GM12872 (cell line): ENCODE results near the gene UBTD1.

Experiments
- CTCF ChIP-seq: IDR thresholded peaks from 3 replicates; pipeline ENCODE4 v1.5.1; 2011; ENCODE audit warnings: low read depth, mild to moderate bottlenecking, low read length, moderate library complexity; ENCODE audit not compliant: insufficient read depth

Gene UBTD1

GRCh38 chr10:97499561-97500296, 1.0 kb downstream of the UBTD1 start:
- TF ChIP-seq CTCF: no peak

DNA sequence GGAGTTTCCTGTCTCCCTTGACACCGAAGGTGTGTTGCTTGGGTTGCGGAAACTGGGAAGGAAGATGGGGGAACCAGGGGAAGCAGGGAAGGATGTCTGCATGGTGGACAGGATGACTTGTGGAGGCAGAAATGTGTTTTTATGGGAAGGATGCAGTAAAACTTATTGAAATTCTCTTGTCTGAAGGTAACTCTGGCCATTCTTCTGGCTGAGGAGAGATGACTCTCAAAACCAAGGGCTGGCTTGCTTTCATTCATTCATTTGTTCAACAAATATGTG, 1.5 kb downstream of the UBTD1 start:
- TF ChIP-seq CTCF: no peak

- no peak for TF ChIP-seq CTCF
Measured at GRCh38 chr10:97502916-97503315, 4.2 kb downstream of the UBTD1 start.

- no peak for TF ChIP-seq CTCF
Measured at GRCh38 chr10:97503406-97503805, 4.7 kb downstream of the UBTD1 start.

GRCh38 chr10:97505152-97505551, 6.4 kb downstream of the UBTD1 start:
- TF ChIP-seq CTCF: no peak

DNA sequence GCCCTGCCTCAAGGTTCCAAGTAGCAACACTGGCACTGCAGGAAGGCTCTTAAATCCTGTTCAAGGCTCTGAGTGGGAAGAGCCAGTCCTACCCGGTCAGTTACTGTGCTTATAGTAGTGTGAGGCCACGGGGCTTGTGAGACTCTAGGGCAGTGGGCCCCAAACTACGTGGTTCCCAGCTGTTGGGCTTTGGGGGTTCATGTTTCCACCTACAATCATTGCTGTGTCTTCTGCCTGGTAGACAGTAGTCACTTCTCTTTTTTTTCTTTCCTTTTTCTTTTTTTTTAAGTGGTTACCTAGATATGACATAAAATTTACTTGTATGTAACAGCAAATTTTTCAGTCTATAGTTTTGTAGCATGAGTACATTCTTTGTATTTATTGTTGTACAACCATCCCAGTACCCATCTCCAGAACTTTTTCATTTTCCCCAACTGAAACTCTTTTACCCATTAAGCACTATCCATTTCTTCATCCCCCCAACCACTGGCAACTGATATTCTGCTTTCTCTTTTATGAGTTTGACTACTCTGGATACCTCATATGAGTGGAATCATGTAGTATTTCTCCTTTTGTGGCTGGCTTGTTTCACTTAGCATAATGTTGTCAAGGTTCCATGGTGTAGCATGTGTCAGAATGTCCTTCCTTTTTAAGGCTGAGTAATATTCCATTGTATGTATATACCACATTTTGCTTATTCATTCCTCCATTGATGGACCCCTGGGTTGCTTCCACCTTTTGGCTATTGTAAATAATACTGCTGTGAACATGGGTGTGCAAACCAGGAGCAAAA, 7.7 kb downstream of the UBTD1 start:
- no peak for TF ChIP-seq CTCF

DNA sequence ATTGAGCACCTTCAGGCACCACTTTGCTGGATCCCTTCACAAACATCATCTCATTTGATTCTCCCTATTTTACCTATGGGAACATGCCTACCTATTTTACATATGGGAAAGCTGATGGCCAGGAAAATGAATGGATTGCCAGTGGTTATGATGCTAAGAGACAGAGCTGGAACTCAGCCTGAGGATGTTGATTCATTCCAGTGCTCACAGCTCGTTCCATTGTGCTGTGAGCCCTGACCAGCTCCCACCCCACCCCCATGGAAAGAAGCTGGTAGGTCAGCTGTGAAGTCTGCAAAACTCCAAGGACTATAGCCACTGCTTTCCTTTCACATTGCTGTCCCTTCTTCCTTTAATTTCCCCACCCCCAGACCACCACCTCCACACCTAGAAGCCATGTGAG, 9.6 kb downstream of the UBTD1 start:
- no peak for TF ChIP-seq CTCF
